ENCODE data around the gene C7.

The C7 gene

DNA sequence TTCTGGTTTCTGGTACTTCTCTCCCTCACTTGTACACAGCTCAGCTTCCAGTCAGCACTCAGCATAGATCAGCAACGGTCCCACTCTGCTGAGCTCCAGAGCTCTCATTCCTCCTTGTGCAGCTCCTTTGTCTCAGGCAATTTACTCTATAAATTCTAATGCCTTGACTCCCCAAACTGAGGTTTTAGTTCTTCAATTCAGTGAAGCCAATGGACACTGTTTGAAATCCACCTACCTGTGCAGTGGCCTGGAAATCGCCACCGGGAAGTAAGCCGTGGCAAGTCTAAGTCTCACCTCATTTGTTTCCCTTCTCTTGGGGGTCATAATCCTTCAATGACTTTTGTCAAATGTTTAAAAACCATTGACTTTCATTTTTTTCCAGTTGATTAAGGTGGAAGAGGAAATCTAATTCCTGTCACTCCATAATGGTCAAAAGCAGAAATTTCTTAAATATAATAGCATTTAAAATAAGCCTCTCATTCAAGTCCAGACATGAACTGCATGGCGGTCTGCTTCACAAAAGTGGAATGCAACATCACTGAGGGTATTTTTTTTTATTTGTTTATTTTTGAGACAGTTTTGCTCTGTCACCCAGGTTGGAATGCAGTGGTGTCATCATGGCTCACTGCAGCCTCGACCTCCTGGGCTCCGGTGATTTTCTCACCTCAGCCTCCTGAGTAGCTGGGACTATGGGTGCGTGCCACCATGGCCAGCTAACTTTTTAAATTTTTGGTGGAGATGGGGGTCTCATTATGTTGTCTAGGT, 79.6 kb downstream of the C7 start:
- Histone ChIP-seq H3K36me3 (ENCODE audit: control insufficient read depth, insufficient read depth, low read length) (no peaks in the 10 kb centered on the region), H3K27me3 (replicated peaks; ENCODE audit: control insufficient read depth, insufficient read depth, low read length) (no peaks in the 10 kb centered on the region; the same call in 1 of the 2 replicates), H3K4me3 (replicated peaks; ENCODE audit: low read depth, low read length) (no peak overlapping the region)
- TF ChIP-seq CTCF (IDR thresholded peaks at IDR 0.05; ENCODE audit: insufficient read depth, low read length, poor library complexity, severe bottlenecking): no peak
- DNase-seq (ENCODE audit: extremely low read depth, insufficient read length): no peak

- no peak for TF ChIP-seq CTCF (IDR thresholded peaks at IDR 0.05; ENCODE audit: insufficient read depth, low read length, poor library complexity, severe bottlenecking)
- H3K4me3 ChIP-seq (replicated peaks; ENCODE audit: low read depth, low read length): no peak overlapping the region
- no peak for DNase-seq (ENCODE audit: extremely low read depth, insufficient read length)
- no peaks in the 10 kb centered on the region; the same call in 1 of the 2 replicates for H3K27me3 ChIP-seq (replicated peaks; ENCODE audit: control insufficient read depth, insufficient read depth, low read length)
- no peaks in the 10 kb centered on the region for H3K36me3 ChIP-seq (ENCODE audit: control insufficient read depth, insufficient read depth, low read length)
Measured at GRCh38 chr5:40991168-40991980, 82.1 kb downstream of the C7 start.

DNA sequence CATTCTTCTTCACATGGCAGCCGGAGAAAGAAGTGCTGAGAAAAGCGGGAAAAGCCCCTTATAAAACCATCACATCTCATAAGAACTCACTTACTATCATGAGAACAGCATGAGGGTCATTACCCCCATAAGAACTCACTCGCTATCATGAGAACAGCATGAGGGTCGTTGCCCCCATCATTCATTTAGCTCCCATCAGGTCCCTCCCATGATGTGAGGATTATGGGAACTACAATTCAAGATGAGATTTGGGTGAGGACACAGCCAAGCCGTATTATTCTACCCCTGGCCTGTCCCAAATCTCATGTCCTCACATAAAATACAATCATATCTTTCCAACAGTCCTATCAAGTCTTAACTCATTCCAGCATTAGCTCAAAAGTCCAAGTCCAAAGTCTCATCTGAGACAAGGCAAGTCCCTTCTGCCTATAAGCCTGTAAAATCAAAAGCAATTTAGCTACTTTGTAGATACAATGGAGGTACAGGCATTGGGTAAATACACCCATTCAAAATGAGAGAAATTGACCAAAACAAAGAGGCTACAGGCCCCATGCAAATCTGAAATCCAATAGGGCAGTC, 82.8 kb downstream of the C7 start:
- Histone ChIP-seq H3K36me3 (ENCODE audit: control insufficient read depth, insufficient read depth, low read length) (no peaks in the 10 kb centered on the region), H3K4me3 (replicated peaks; ENCODE audit: low read depth, low read length) (no peak overlapping the region), H3K27me3 (replicated peaks; ENCODE audit: control insufficient read depth, insufficient read depth, low read length) (no peaks in the 10 kb centered on the region; the same call in 1 of the 2 replicates)
- TF ChIP-seq CTCF (IDR thresholded peaks at IDR 0.05; ENCODE audit: insufficient read depth, low read length, poor library complexity, severe bottlenecking): no peak
- no peak for DNase-seq (ENCODE audit: extremely low read depth, insufficient read length)

- Histone ChIP-seq H3K36me3 (ENCODE audit: control insufficient read depth, insufficient read depth, low read length) (no peaks in the 10 kb centered on the region), H3K4me3 (replicated peaks; ENCODE audit: low read depth, low read length) (no peak overlapping the region), H3K27me3 (replicated peaks; ENCODE audit: control insufficient read depth, insufficient read depth, low read length) (no peaks in the 10 kb centered on the region)
- no peak for DNase-seq (ENCODE audit: extremely low read depth, insufficient read length)
- TF ChIP-seq CTCF (IDR thresholded peaks at IDR 0.05; ENCODE audit: insufficient read depth, low read length, poor library complexity, severe bottlenecking): no peak
Measured at GRCh38 chr5:40995801-40996586, 86.7 kb downstream of the C7 start.

DNA sequence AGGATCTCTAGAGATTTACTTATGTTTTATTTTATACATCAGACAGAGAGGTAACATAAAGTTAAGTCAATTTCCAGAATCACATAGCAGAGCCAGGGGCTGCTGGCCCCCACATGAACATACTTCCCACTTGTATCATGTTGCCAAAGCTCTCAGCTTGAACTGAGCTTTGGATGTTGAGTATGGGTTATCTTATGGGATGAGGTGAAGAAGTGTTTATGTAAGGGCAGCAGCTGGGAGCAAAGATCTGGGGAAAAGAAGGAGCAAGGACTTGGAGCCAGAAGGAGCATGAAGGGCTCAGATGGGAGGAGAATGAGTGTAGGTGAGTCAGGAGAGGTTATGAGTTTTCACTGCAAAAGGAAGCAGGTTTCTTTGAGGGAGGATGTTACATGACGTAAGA, 89.8 kb downstream of the C7 start:
- Histone ChIP-seq H3K27me3 (replicated peaks; ENCODE audit: control insufficient read depth, insufficient read depth, low read length) (no peaks in the 10 kb centered on the region), H3K36me3 (ENCODE audit: control insufficient read depth, insufficient read depth, low read length) (no peaks in the 10 kb centered on the region), H3K4me3 (replicated peaks; ENCODE audit: low read depth, low read length) (no peak overlapping the region)
- TF ChIP-seq CTCF (IDR thresholded peaks at IDR 0.05; ENCODE audit: insufficient read depth, low read length, poor library complexity, severe bottlenecking): no peak
- DNase-seq (ENCODE audit: extremely low read depth, insufficient read length): no peak

Measured in GM06990 (cell line).